Lower lobe of right lung (tissue), 2 donors: ENCODE data around the gene HSD17B12. TPM values are rescaled to one million over a fixed set of nuclear protein-coding genes. Genes with fewer than 3 reads are reported as not detected.

Source experiments
- ATAC-seq, 2 donors: fragments of 200-7000 bp; cut with Tn5 transposase; one replicate each; pipeline ENCODE4 v1.9.1; 2020 to 2022; ENCODE audit warnings: mild to moderate bottlenecking in 2 of 2, moderate library complexity in 2 of 2
- DNase-seq: peaks from one replicate; pipeline ENCODE4 v3.0.0-alpha.2; 2020
- H3K27ac ChIP-seq: fragments of 200-600 bp; one replicate; pipeline ENCODE4 v1.8.0; 2022
- H3K27me3 ChIP-seq: fragments of 200-600 bp; one replicate; pipeline ENCODE4 v1.8.0; 2022; ENCODE audit warnings: low read depth
- H3K36me3 ChIP-seq: fragments of 200-600 bp; one replicate; pipeline ENCODE4 v1.8.0; 2022; ENCODE audit warnings: mild to moderate bottlenecking
- H3K4me1 ChIP-seq: fragments of 200-600 bp; one replicate; pipeline ENCODE4 v1.8.0; 2022
- H3K4me3 ChIP-seq: fragments of 200-600 bp; one replicate; pipeline ENCODE4 v1.8.0; 2022; ENCODE audit warnings: mild to moderate bottlenecking
- H3K9me3 ChIP-seq: fragments of 200-600 bp; one replicate; pipeline ENCODE4 v1.8.0; 2022
- intact Hi-C: fragments of 100-400 bp; cut with DNase I; formaldehyde crosslinking; loops from one replicate; pipeline ENCODE4 v1.11.0; 2022
- total RNA-seq: library from RNA; stranded (reverse); fragmentation: NEBNext Ultra II Directional; extraction: Animal tissue kit (Norgen Biotek cat#: 25700); gene quantifications from one replicate; pipeline ENCODE4 v1.2.1, GENCODE V29; 2021
- TF ChIP-seq, protein P1 (sequence below): fragments of 200-600 bp; IDR thresholded peaks from one replicate; pipeline ENCODE4 v1.8.0; 2022; ENCODE audit warnings: antibody characterized with exemption, mild to moderate bottlenecking
- donor health status: DM: no; HTN: yes; CAD: no; lungs with severe emphysema.

Gene HSD17B12
- total RNA-seq, 1 donor from 2014 or later, result 101 TPM

DNA sequence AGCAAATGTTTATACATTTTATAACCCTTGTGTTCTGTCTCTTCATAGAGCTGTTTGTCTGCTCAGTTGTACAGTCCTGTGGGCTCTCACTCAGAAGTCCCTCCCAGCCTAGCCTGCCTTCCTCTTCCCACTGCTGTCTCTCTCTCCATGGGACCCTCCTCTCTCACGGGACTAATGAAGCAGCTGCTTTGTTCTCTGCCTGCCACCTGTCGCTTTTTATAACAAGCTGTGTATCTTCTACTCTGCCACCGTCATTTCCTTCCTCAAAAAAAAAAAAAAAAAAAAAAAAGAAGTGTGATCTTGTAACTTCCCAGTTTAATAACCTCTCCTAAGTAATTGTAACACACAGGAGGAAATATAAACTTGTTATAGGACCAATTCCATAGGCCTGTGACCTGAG lies 107.9 kb downstream of the HSD17B12 start:
- TF ChIP-seq, protein P1, sequence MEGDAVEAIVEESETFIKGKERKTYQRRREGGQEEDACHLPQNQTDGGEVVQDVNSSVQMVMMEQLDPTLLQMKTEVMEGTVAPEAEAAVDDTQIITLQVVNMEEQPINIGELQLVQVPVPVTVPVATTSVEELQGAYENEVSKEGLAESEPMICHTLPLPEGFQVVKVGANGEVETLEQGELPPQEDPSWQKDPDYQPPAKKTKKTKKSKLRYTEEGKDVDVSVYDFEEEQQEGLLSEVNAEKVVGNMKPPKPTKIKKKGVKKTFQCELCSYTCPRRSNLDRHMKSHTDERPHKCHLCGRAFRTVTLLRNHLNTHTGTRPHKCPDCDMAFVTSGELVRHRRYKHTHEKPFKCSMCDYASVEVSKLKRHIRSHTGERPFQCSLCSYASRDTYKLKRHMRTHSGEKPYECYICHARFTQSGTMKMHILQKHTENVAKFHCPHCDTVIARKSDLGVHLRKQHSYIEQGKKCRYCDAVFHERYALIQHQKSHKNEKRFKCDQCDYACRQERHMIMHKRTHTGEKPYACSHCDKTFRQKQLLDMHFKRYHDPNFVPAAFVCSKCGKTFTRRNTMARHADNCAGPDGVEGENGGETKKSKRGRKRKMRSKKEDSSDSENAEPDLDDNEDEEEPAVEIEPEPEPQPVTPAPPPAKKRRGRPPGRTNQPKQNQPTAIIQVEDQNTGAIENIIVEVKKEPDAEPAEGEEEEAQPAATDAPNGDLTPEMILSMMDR, result no peak
- intact Hi-C loops, result no loop called here
- Histone ChIP-seq H3K27ac (no peak overlapping the region), H3K4me3 (no peak overlapping the region), H3K4me1 (no peaks in the 10 kb centered on the region), H3K36me3 (no peaks in the 10 kb centered on the region), H3K9me3 (peaks cover 16% of the 10 kb centered on the region), H3K27me3 (no peaks in the 10 kb centered on the region)
- ATAC-seq (peak in 1 of 2 donors; percentile 37), DNase-seq (no peak)

- TF ChIP-seq, protein P1, result no peak
- no peak for ATAC-seq
- intact Hi-C loops, result no loop called here
These were observed 109.3 kb downstream of the HSD17B12 start for GRCh38 chr11:43789700-43790443.

GRCh38 chr11:43790444-43790794 lies 109.9 kb downstream of the HSD17B12 start:
- H3K4me1 ChIP-seq, result no peaks in the 10 kb centered on the region
- ATAC-seq, result no peak
- intact Hi-C loops, result no loop called here
- no peaks in the 10 kb centered on the region for H3K9me3 ChIP-seq
- TF ChIP-seq, protein P1, result no peak
- H3K27me3 ChIP-seq, result no peaks in the 10 kb centered on the region
- no peak overlapping the region for H3K27ac ChIP-seq
- no peak overlapping the region for H3K4me3 ChIP-seq
- no peaks in the 10 kb centered on the region for H3K36me3 ChIP-seq
- no peak for DNase-seq

More at GRCh38 chr11:43789700-43790443, 109.3 kb downstream of the HSD17B12 start:
- H3K4me3 ChIP-seq, result no peak overlapping the region
- no peaks in the 10 kb centered on the region for H3K27me3 ChIP-seq
- H3K4me1 ChIP-seq, result no peaks in the 10 kb centered on the region
- no peak for DNase-seq
- H3K9me3 ChIP-seq, result peaks cover 4% of the 10 kb centered on the region
- no peak overlapping the region for H3K27ac ChIP-seq
- no peaks in the 10 kb centered on the region for H3K36me3 ChIP-seq

- no peak overlapping the region for H3K4me3 ChIP-seq
- intact Hi-C loops, result no loop called here
- no peak overlapping the region for H3K27ac ChIP-seq
- no peak for DNase-seq
- TF ChIP-seq, protein P1, result no peak
- no peak for ATAC-seq
- H3K36me3 ChIP-seq, result peaks cover 14% of the 10 kb centered on the region
- no peaks in the 10 kb centered on the region for H3K9me3 ChIP-seq
- no peaks in the 10 kb centered on the region for H3K4me1 ChIP-seq
- no peaks in the 10 kb centered on the region for H3K27me3 ChIP-seq
These were observed 116.8 kb downstream of the HSD17B12 start for GRCh38 chr11:43797337-43797736.

DNA sequence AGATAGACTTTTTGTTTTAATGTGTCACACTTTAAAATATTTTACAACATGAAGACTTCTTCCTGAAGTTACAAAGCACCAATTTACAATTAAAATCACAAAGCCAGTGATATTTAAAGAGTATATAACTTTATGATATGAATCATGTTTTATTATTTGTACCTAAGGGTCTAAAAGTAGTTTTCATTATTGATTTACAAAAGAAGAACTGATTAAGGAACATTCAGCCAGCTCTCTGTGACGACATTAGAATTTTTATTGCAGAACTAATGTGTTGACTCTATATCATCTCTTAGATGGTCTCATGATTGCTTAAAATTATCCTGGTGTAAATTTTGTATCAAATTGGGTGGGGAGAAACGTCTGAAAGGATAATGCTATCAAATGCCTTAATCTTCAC lies 117.3 kb downstream of the HSD17B12 start:
- Histone ChIP-seq H3K27ac (no peak overlapping the region), H3K27me3 (no peaks in the 10 kb centered on the region), H3K4me1 (no peaks in the 10 kb centered on the region), H3K36me3 (peaks cover 14% of the 10 kb centered on the region), H3K9me3 (no peaks in the 10 kb centered on the region), H3K4me3 (no peak overlapping the region)
- DNase-seq (no peak), ATAC-seq (no peak)
- intact Hi-C loops, result no loop called here
- TF ChIP-seq, protein P1, result no peak
